HuH-7 (cell line): ENCODE data around the gene LGALS8.
A peak's percentile ranks its signal among the peaks of the same experiment; 100 is the strongest.
"Not testable (repeated sequence)": the region's sequence is repeated elsewhere in the genome, so short reads cannot be mapped to it uniquely, and the experiment has no call there.

Source experiments
- DNase-seq: peaks from one replicate; pipeline ENCODE4 v3.0.0; 2011; ENCODE audit warnings: low spot score

Gene LGALS8

DNA sequence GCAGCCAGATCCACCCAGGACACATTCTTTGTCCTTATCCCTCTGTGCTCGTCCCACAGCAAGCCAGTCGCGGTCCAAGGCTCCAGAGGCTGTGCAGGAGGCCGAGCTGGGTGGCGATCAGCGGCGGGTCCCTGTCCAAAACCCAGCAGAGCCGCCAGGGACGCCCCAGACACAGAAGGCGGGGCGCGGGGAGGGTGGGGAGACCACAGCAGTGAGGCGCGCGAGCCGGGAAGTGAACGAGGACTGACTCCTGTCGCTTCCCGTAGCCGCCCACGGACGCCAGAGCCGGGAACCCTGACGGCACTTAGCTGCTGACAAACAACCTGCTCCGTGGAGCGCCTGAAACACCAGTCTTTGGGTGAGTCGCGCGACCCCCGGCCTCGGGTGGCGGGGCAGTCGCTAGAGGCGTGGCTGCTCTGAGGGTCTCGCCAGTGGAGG, at the start of gene LGALS8:
Gene LGALS8, plus strand, starts transcription at position 279 of the 438 bp plus-strand sequence. CDS start 2,089 bp downstream, outside the sequence.
- peak; percentile 46 for DNase-seq

DNA sequence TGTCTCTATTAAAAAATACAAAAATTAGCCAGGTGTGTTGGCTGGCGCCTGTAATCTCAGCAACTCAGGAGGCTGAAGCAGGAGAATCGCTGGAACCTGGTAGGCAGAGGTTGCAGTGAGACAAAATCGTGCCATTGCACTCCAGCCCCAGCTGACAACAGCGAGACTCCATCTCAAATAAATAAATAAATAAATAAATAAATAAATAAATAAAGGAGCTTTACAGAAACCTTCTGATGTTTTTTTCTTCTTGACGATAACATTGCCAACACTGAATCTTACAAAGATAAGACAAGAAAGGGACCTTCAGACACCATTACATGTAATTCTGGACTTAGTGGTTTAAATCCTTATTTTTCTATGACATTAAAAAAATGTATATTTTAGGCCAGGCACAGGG, 47.8 kb upstream of the LGALS8 start:
- no peak for DNase-seq

DNA sequence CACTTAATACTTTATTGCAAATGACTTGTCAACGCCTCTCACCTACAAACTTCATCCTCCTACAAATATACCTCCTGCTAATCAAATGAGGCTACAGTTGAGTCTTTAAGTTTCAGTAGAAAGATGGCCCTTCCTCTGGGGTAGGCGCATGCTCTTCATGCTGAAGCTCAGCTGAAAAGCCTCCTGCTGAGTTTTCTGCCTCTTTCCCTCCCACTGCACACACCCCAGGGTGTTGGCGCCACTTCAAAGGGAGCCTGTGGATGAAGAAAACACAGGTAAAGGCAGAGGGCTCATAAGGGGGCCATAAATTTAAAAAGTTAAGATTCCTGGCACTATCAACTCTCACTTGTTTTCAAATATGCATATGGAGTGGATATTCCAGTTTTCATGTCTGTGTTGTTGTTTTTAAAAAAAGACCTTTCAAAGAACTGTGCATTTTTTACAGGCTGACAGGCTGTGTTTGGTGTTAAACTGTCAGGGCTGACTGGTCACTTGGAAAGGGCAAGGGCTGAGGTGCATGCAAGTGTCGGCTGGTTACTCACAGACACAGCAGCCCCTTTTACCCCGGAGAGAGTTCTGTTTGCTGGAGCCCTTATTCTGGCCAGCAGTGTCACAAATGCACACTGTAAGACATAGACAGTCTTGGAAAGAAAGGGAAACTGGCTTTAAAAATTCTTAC, 42.9 kb upstream of the LGALS8 start:
- DNase-seq = no peak

DNA sequence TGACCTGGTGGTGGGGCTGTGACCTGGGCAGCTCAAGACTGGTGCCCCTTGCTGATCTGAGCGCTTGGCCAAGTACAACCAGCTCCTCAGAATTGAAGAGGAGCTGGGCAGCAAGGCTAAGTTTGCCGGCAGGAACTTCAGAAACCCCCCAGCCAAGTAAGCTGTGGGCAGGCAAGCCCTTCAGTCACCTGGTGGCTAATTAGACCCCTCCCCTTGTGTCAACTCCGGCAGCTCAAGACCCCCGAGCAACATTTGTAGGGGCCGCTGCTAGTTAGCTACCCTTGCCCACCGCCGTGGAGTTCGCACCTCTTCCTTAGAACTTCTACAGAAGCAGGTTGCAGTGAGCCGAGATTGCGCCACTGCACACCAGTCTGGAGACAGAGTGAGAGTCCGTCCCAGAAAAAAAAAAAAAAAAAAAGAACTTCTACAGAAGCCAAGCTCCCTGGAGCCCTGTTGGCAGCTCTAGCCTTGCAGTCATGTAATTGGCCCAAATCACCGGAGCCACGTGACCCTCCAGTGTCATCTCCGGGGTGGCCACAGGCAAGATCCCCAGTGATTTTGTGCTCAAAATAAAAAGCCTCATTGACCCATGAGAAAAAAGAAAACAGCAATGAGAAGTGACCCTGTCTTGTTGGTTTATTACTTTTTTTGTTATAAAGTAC, 39.3 kb upstream of the LGALS8 start:
- no peak for DNase-seq

DNA sequence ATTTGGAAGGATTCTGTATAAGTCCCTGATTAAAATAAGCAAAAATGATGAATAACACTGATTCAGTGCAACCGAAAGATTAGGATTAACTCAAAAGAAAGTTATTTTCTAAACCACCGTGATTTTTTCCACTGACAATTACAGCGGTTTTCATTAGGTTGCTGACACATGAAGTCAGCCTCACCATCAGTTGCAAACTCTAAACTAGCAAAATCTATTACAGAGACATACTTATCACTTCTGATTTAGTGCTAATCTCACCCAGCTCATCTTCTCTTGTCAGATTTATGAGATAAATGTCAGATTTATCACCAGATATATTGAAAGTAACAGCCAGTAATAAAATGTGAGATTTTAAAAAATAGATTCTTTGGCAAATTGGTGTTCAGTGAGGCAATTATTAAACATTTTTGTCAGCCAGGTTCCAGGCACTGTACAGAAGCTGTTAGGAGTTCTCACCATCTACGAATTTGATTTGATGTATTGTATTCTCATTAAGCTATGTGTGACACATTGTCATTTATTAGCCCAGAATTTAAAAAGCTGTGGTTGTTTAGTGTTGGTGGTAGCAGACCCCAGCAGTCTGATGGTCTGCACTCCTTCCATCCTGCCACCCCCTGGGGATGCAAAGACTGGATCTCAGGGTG, 37.3 kb upstream of the LGALS8 start:
- DNase-seq = no peak

DNA sequence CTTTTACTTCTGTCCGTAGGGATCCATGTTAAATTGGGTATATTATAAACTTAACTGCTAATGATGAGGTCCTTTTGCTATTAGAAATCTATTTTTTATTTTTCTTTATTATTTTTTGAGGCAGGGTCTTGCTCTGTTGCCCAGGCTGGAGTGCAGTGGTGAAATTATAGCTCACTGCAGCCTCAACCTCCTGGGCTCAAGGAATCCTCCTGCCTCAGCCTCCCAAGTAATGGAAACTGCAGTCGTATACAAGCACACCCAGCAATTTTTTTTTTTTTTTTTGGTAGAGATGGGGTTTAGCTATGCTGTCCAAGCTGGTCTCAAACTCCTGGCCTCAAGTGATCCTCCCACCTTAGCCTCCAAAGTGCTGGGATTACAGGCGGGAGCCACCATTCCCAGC, 34.6 kb upstream of the LGALS8 start:
- not testable (repeated sequence) for DNase-seq

DNA sequence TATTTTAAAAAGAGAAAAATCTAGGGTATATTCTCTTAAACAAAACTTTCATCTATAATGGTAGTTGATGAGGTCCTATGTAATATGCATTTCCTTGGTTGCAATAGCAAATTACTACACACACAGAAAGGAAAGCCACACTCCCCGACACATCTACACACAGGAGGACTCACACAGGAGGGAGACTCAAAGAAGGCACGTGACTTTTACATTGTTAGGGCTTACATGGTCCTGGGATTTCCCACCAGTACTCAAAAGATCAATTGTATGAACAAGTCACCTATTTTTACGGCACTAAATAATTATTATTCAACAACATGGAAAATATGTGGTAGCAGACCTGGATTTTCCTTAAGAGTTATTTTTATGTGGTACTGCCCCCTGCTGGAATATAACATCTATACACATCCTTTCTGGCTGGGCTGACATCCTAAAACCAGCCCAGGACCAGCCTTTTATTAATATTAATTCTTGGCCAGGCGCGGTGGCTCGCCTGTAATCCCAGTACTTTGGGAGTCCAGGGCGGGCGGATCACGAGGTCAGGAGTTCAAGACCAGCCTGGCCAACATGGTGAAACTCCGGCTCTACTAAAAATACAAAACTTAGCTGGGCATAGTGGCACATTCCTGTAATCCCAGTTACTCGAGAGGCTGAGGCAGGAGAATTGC, 33.9 kb upstream of the LGALS8 start:
- peak; percentile 77 for DNase-seq

DNA sequence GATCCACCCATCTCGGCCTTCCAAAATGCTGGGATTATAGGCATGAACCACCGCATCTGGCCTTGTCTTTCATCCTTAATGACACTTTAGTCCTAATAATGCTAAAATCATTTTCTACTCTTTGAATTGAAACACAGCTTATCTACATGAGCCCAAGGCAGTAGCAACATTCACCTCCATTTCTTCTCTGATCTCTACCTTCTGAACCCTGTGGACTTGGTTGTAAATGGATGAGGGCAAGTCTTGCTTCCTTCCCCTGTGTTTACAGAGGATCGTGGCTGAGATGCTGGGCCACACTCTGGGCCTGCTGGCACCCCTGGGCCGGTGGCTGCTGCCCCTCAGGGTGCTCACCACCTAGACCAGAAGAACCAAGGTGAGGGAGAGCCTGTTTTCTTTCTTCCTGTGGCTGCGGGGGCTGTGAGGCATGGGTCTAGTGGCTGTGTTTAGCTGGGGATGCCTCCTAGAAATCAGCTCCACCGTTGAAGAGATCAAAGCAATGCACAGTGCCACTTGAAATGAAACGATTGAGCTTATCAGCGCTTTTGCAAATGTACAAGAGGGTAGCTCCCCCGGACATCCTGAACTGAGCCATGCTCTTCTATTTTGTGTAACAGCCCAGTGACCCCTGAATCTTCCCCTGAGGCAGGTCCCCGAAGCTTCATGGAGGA, 32.2 kb upstream of the LGALS8 start:
- DNase-seq = no peak

DNA sequence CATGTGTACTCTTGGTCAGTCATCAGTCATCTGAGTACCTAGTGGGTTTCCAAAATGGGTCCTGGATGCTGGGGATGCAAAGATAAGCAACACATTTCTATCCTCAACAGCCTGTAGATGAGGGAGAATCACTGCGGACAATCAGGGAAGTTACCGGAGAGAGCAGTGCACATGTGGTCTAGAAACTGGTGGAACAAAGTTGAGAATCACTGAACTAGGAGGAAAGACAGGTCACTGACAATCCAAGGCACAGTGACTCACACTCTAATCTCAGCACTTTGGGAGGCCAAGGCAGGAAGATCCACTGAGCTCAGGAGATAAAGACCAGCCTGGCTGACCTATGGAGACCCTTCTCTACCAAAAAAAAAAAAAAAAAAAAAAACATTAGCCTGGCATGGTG, 31.4 kb upstream of the LGALS8 start:
- DNase-seq = no peak

DNA sequence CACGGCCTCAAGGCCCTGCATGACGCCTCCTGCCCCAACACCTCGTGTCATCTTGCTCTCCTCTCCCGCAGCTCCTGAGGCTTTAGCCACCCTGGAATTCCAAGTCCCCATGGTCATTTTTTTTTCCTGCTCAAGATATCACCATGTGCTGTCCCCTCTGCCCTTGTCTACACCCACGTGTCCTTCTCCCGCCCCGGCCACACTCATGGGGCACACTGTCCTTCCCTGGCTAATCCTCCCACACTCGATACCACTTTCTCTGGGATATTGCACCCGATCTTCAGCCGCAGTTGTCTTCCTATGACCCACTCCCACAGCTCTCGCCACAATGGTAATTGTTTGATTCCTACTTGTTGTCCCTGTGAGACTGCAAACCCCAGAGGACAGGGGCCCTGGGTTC, 29.7 kb upstream of the LGALS8 start:
- no peak for DNase-seq

DNA sequence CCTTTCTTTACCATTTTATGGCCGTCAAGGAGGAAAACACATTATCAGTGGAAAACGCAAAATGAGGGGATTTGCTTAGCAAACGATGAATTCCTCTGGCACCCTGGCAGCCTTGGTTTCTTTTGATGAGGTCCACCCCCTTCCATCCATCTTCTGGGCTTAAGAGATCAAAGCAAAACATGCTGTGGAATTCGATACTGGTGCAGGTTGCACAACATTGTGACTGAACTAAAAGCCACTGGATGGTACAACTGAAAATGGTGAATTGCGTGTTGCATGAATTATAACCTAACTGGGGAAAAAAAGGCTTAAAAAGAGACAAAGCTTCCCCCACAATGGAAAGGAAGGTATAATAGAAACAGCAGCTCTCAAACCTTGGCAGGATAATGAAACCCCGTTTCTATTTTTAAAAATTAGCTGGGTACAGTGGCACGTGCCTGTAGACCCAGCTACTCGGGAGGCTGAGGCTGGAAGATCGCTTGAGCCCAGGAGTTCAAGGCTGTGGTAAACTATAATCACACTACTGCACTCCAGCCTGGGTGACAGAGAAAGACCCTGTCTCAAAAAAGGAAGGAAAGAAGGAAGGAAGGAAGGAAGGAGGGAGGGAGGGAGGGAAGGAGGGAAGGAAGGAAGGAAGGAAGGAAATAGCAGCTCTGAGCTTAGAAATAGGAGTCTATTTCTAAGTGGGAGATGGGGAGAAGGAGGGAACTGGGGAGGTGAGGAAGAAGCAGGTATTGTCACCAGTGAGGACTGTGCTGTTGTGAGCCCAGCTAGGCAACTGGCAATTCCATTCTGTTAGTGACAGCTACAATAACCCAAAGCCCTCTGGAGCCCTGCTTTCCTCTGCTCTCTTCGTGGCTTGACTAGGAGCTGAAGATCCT, 29.0 kb upstream of the LGALS8 start:
- peak; percentile 61 for DNase-seq

DNA sequence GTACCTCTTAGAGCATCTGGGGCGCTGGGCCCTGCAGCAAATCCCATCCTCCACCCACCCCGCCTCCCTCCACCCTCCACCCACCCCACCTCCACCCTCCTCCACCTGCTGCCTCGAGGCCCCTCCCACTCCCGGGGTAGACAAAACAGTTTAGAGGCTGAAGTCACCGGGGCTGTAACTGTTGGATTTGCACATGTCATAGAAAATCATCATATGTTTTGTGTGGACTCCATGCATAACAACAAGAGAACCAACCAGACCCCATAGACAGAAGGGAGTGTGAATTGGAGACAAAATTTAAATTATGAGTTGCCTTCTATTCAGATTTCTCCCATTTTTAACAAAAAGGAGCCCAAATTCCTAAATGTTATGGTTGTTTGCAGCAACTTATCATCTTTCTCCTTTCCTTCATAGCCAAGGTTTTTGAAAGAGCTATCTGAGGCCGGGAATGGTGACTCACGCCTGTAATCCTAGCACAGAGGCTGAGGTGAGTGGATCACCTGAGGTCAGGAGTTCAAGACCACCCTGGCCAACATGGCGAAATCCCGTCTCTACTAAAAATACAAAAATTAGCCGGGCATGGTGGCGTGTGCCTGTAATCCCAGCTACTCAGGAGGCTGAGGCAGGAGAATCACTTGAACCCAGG, 28.2 kb upstream of the LGALS8 start:
- no peak for DNase-seq

DNA sequence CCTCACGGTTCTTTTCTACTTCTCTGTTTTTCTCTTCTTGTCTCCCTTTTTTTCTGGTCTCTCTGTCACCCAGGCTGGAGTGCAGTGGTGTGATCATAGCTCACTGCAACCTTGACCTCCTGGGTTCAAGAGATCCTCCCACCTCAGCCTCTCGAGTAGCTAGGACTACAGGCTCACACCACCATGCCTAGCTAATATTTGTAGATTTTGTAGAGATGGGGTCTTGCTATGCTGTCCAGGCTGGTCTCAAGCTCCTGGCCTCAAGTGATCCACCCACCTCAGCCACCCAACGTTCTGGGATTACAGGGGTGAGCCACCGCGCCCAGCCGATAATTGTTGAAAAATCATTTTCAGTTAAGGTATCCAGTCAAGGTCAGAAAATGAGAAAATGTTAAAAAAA, 25.9 kb upstream of the LGALS8 start:
- DNase-seq = no peak

DNA sequence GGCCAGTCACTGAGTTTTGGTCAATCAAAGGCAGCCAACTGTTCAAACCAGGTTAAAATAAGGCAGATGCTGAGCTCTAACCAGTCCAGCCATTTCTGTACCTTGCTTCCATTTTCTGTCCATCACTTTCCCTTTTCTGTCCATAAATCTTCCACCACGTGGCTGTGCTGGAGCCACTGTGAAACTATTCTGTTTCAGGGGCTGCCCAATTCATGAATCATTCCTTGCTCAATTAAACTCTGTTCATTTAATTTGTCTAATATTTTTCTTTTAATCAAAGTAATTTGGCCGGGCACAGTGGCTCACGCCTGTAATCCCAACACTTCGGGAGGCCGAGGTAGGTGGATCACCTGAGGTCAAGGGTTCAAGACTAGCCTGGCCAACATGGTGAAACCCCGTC, 22.7 kb upstream of the LGALS8 start:
- no peak for DNase-seq

DNA sequence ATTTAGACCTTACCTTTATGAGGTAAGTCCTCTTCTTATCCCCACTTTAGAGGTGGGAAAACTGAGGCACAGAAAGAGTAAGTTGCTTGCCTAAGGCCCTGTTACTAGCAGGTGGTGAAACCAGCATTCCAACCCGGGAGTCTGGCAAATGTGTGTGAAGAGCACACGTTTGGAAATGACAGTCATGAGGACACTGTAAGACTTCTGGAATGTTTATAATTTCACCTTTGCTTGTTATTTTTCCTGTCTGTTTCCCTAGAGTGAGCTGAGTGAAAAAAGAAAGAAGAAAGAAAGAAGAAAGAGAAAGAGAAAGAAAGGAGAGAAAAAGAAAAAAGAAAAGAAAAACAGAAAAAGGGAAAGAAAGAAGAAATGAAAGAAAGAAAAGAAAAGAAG, 21.2 kb upstream of the LGALS8 start:
- no peak for DNase-seq

DNA sequence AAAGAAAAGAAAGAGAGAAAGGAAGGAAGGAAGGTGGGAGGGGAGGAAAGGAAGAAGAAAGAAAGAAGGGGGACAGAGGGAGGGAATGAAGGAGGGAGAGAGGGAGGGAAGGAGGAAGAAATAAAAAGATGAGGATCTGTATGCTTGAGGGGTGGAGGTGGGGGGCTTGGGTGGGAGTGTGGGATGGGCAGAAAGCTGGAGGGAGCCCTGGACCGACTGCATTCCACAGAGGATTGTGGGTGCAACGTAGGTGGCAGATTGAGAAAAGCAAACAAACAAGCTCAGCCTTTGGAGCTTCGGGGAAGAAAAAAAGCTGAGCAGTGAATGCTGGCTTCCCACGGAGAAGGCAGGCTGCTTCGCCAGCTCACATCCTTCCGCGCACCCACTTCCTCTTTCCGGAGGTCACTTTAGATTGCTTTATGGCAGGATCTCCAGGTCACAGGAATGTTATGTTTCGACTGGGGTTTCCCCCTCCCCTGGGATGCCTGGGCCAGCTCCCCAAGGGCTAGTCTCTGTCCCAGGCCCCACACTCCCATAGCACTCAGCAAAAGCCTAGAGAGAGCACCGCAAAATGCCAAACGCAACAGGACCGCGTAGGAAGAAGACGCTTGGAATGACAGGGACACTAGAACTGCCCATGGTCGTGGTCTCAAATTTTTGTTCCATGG, 20.7 kb upstream of the LGALS8 start:
- peak; percentile 65 for DNase-seq

DNA sequence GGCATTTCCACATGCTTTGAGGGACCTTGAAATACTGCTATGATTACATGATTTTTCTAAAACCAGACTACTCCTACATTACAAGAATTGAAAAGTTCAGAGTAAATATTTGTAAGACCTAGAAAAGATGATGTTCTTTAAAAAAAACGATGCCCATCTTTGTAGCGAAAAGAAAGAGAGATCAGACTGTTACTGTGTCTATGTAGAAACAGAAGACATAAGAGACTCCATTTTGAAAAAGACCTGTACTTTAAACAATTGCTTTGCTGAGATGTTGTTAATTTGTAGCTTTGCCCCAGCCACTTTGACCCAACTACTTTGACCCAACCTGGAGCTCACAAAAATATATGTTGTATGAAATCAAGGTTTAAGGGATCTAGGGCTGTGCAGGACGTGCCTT, 19.4 kb upstream of the LGALS8 start:
- not testable (repeated sequence) for DNase-seq

DNA sequence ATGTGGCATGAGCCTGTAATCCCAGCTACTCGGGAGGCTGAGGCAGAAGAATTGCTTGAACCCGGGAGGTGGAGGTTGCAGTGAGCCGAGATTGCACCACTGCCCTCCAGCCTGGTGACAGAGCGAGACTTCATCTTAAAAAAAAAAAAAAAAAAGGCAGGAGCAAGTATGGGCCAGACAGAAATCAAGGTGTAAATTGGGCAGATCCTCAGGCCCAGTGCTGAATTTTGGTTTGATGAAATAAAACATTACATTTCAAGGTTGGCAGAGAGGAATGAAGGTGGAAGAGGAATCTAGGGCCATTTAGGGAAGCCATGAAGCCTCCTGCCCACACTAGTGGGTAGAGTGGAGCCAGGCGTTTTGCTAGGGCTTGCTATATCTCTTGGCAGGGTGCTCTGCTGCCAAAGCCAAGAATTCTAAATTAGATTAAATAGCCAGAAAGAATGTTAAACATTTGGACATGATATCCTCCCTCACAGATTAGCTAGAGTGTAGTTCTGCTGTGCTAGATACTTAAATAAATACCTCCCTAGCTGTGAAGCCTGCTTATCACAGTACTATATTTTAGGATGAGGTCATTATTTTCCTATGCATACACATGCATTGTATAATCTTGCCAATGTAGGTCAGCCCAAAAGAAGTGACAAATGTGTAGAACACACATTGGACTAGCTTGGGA, 16.6 kb upstream of the LGALS8 start:
- no peak for DNase-seq

DNA sequence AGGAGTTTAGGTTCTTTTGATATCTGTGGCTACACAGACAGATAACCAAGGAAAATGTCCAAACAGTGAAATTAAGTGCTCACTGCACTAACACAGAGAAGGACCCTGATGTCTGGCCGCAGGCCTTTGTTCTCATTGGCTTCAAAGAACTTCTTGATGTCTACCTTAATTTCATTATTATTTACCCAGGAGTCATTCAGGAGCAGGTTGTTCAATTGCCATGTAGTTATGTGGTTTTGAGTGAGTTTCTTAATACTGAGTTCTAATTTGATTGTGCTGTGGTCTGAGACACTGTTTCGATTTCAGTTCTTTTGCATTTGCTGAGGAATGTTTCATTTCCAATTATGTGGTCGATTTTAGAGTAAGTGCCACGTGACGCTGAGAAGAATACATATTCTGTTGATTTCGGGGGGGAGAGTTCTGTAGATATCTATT, 15.2 kb upstream of the LGALS8 start:
- DNase-seq = no peak

DNA sequence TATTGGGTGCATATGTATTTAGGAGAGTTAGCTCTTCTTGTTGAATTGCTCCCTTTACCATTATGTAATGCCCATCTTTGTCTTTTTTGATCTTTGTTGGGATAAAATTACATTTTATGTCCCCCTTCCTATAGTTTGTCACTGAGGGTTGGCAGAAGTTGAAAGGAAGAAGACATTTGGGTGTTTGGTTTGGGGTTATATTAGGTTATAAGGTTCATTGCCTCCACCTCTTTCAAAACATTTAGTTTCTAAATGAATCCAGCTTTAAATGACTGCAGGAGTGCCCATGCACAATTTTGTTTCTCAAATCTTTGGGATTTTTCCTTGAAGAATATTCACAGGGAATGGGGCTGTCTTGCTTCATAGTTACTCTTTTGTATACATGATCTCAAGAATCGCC, 14.6 kb upstream of the LGALS8 start:
- DNase-seq = no peak
